Liver (tissue), 9 donors: ENCODE results near the gene CD300LD. TPM values are rescaled to one million over a fixed set of nuclear protein-coding genes. Genes with fewer than 3 reads are reported as not detected.

Source experiments
- DNase-seq: peaks from one replicate; pipeline ENCODE4 v3.0.0-alpha.2; 2017; ENCODE audit warnings: low spot score
- H3K27ac ChIP-seq, 2 donors: one replicate each; pipeline ENCODE4 v1.7.0; 2013; ENCODE audit warnings: inconsistent platforms in 2 of 2, low read length in 2 of 2, control low read depth in 1 of 2, low read depth in 1 of 2, mild to moderate bottlenecking in 1 of 2
- H3K27me3 ChIP-seq, 4 donors: one replicate each; pipeline versions ENCODE4 v1.6.1 to v1.7.0; 2013; ENCODE audit warnings: low read length in 3 of 4, inconsistent platforms in 1 of 4, mild to moderate bottlenecking in 1 of 4, moderate library complexity in 1 of 4; ENCODE audit not compliant: control insufficient read depth in 4 of 4, insufficient read depth in 4 of 4
- H3K36me3 ChIP-seq, 4 donors: one replicate each; pipeline versions ENCODE4 v1.6.1 to v1.7.0; 2013; ENCODE audit warnings: low read length in 3 of 4, mild to moderate bottlenecking in 3 of 4, low read depth in 1 of 4, moderate library complexity in 1 of 4; ENCODE audit not compliant: control insufficient read depth in 4 of 4, insufficient read depth in 3 of 4
- H3K4me1 ChIP-seq, 4 donors: one replicate each; pipeline versions ENCODE4 v1.6.1 to v1.7.0; 2013; ENCODE audit warnings: low read length in 3 of 4, mild to moderate bottlenecking in 3 of 4, moderate library complexity in 1 of 4; ENCODE audit not compliant: control insufficient read depth in 4 of 4, insufficient read depth in 4 of 4
- H3K4me3 ChIP-seq, 3 donors: one replicate each; pipeline versions ENCODE4 v1.6.1 to v1.7.0; 2013; ENCODE audit warnings: low read length in 3 of 3, control low read depth in 1 of 3, low read depth in 1 of 3, mild to moderate bottlenecking in 1 of 3
- H3K9ac ChIP-seq, 2 donors: one replicate each; pipeline ENCODE4 v1.7.0; 2013; ENCODE audit warnings: low read length in 2 of 2, mild to moderate bottlenecking in 2 of 2, moderate library complexity in 2 of 2, control low read depth in 1 of 2, low read depth in 1 of 2
- H3K9me3 ChIP-seq, 4 donors: one replicate each; pipeline versions ENCODE4 v1.6.1 to v1.7.0; 2013; ENCODE audit warnings: low read length in 3 of 4; ENCODE audit not compliant: control insufficient read depth in 4 of 4
- CTCF ChIP-seq: fragments of 150-350 bp; IDR thresholded peaks from 2 replicates; pipeline ENCODE4 v1.5.1; 2017; ENCODE audit warnings: improper control_type of control experiment, low read depth, low read length; ENCODE audit not compliant: missing input control
- EGR1 ChIP-seq, 2 donors: IDR thresholded peaks; 2 replicates each; pipeline ENCODE4 v1.6.1; 2016 to 2018; ENCODE audit warnings: antibody characterized with exemption in 2 of 2, low read depth in 2 of 2
- FOXA1 ChIP-seq: IDR thresholded peaks from 2 replicates; pipeline ENCODE4 v1.6.1; 2016; ENCODE audit warnings: antibody characterized with exemption
- FOXA2 ChIP-seq: IDR thresholded peaks from 2 replicates; pipeline ENCODE4 v1.6.1; 2016; ENCODE audit warnings: antibody characterized with exemption
- GABPA ChIP-seq, 2 donors: IDR thresholded peaks in 1 of 2; conservative IDR thresholded peaks in 1 of 2; 2 replicates each; pipeline ENCODE4 v1.6.1; 2016; ENCODE audit warnings: antibody characterized with exemption in 2 of 2, mild to moderate bottlenecking in 1 of 2, moderate library complexity in 1 of 2
- HNF4A ChIP-seq, 2 donors: conservative IDR thresholded peaks; 2 replicates each; pipeline ENCODE4 v1.6.1; 2016; ENCODE audit warnings: antibody characterized with exemption in 2 of 2, mild to moderate bottlenecking in 2 of 2
- HNF4G ChIP-seq: IDR thresholded peaks from 2 replicates; pipeline ENCODE4 v1.6.1; 2016; ENCODE audit warnings: antibody characterized with exemption
- JUND ChIP-seq, 2 donors: IDR thresholded peaks; 2 replicates each; pipeline ENCODE4 v1.6.1; 2016; ENCODE audit warnings: antibody characterized with exemption in 2 of 2
- MAX ChIP-seq: IDR thresholded peaks from 2 replicates; pipeline ENCODE4 v1.6.1; 2016; ENCODE audit warnings: antibody characterized with exemption
- NR2F2 ChIP-seq: IDR thresholded peaks from 2 replicates; pipeline ENCODE4 v1.6.1; 2016; ENCODE audit warnings: antibody characterized with exemption
- RXRA ChIP-seq, 2 donors: IDR thresholded peaks; 2 replicates each; pipeline ENCODE4 v1.6.1; 2017 to 2018; ENCODE audit warnings: antibody characterized with exemption in 2 of 2, mild to moderate bottlenecking in 1 of 2
- SP1 ChIP-seq: IDR thresholded peaks from 2 replicates; pipeline ENCODE4 v1.6.1; 2018; ENCODE audit warnings: antibody characterized with exemption, mild to moderate bottlenecking
- TAF1 ChIP-seq: conservative IDR thresholded peaks from 2 replicates; pipeline ENCODE4 v1.6.1; 2016; ENCODE audit warnings: antibody characterized with exemption, mild to moderate bottlenecking
- YY1 ChIP-seq: IDR thresholded peaks from 2 replicates; pipeline ENCODE4 v1.6.1; 2016; ENCODE audit warnings: antibody characterized with exemption, mild to moderate bottlenecking
- ZBTB33 ChIP-seq: IDR thresholded peaks from 2 replicates; pipeline ENCODE4 v1.6.1; 2016; ENCODE audit warnings: antibody characterized with exemption
- WGBS: extraction: QIAGEN DNeasy Blood & Tissue Kit; methylation state at CpG from one replicate; pipeline ENCODE4 v1.1.7; 2013; 5-methylcytosine and 5-hydroxymethylcytosine counted together
- polyA plus RNA-seq, 2 donors: library from polyadenylated mRNA; stranded (reverse) in 1 of 2; unstranded in 1 of 2; fragments of 200-250 nt in 1 of 2; fragments of >200 nt in 1 of 2; fragmentation: Nextera tagmentation in 1 of 2; extraction: Ambion mirVana in 1 of 2; gene quantifications; one replicate each; pipeline versions ENCODE4 v1.2.1 to v1.2.3, GENCODE V29; 2013 to 2015
- total RNA-seq, 2 donors: library from RNA; depleted of rRNA; stranded (reverse); fragments of >200 nt; gene quantifications; one replicate each; pipeline ENCODE4 v1.2.3, GENCODE V29; 2014
- donor health status: healthy.
- donor health status: healthy.
- donor health status: healthy.
- donor health status: healthy.
- donor health status: healthy.

The CD300LD gene
- total and polyA plus RNA-seq, 4 donors: 0.08 TPM; not detected in 3

GRCh38 chr17:74543891-74544760 lies 48.0 kb downstream of the CD300LD start:
- no peak for TF ChIP-seq JUND (IDR thresholded peaks at IDR 0.05)
- TF ChIP-seq CTCF: no peak
- TF ChIP-seq FOXA2: no peak
- Histone ChIP-seq H3K9me3 (no peaks in the 10 kb centered on the region), H3K36me3 (no peaks in the 10 kb centered on the region), H3K27ac (no peak overlapping the region), H3K4me3 (no peak overlapping the region), H3K27me3 (no peaks in the 10 kb centered on the region), H3K9ac (no peak overlapping the region), H3K4me1 (peaks cover 0 to 4% (median 0%) of the 10 kb centered on the region in 4 donors)
- 89% methylated on average over 18 of the region's 18 CpGs for WGBS
- no peak for DNase-seq

- H3K4me1 ChIP-seq: peaks cover 0 to 4% (median 0%) of the 10 kb centered on the region in 4 donors
- H3K36me3 ChIP-seq: no peaks in the 10 kb centered on the region
- TF ChIP-seq HNF4G: no peak
- no peak for TF ChIP-seq YY1
- no peak for TF ChIP-seq GABPA (IDR thresholded peaks at IDR 0.05 in 1 of 2, conservative IDR thresholded peaks at IDR 0.05 in 1 of 2)
- TF ChIP-seq SP1: no peak
- TF ChIP-seq FOXA1: no peak
- no peak for TF ChIP-seq MAX
- TF ChIP-seq HNF4A (conservative IDR thresholded peaks at IDR 0.05): no peak
- no peak overlapping the region for H3K9ac ChIP-seq
- H3K27ac ChIP-seq: no peak overlapping the region
- H3K27me3 ChIP-seq: no peaks in the 10 kb centered on the region
- H3K9me3 ChIP-seq: no peaks in the 10 kb centered on the region
- WGBS: 71% methylated on average over 14 of the region's 14 CpGs
- H3K4me3 ChIP-seq: no peak overlapping the region
- no peak for DNase-seq
Measured at GRCh38 chr17:74543406-74543805, 48.7 kb downstream of the CD300LD start.

GRCh38 chr17:74542727-74543383 lies 49.2 kb downstream of the CD300LD start:
- Histone ChIP-seq H3K4me1 (peaks cover 0 to 4% (median 0%) of the 10 kb centered on the region in 4 donors), H3K36me3 (no peaks in the 10 kb centered on the region), H3K9me3 (no peaks in the 10 kb centered on the region), H3K4me3 (no peak overlapping the region), H3K27ac (no peak overlapping the region), H3K9ac (no peak overlapping the region), H3K27me3 (no peaks in the 10 kb centered on the region)
- TF ChIP-seq HNF4A (conservative IDR thresholded peaks at IDR 0.05) (no peak), FOXA2 (no peak), EGR1 (IDR thresholded peaks at IDR 0.05; ENCODE audit: low read depth in 2 of 2) (no peak), ZBTB33 (no peak), YY1 (no peak), CTCF (no peak), NR2F2 (no peak), HNF4G (no peak), RXRA (IDR thresholded peaks at IDR 0.05) (no peak), TAF1 (no peak)
- WGBS: 84% methylated on average over 17 of the region's 17 CpGs
- no peak for DNase-seq
